ENCODE measurements around the gene MYEF2.
A peak's percentile ranks its signal among the peaks of the same experiment; 100 is the strongest.

The MYEF2 gene

DNA sequence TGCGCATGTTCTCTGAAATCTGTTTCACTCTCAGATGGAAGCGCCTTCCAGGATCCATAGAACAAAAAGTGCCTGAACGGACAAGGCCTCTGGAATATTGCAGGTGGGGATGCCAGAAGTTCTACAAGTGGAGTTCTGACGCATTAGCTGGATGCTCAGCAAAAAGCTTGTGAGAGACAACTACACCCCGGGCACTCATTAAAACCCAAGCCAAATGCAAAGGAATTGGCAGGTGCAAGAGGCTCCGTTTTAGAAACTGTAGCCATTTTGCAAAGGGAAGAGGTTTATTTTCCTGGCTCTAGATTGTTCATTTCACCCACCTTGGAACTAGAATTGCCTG is 92.5 kb downstream of the MYEF2 start:
- Histone ChIP-seq H3K36me3 (no peaks in the 10 kb centered on the region), H3K9me3 (no peaks in the 10 kb centered on the region), H3K27me3 (no peaks in the 10 kb centered on the region), H3K4me1 (no peaks in the 10 kb centered on the region), H3K4me3 (ENCODE audit: low read depth, low read length) (no peak overlapping the region)
- DNase-seq = no peak
- TF ChIP-seq, protein P1, sequence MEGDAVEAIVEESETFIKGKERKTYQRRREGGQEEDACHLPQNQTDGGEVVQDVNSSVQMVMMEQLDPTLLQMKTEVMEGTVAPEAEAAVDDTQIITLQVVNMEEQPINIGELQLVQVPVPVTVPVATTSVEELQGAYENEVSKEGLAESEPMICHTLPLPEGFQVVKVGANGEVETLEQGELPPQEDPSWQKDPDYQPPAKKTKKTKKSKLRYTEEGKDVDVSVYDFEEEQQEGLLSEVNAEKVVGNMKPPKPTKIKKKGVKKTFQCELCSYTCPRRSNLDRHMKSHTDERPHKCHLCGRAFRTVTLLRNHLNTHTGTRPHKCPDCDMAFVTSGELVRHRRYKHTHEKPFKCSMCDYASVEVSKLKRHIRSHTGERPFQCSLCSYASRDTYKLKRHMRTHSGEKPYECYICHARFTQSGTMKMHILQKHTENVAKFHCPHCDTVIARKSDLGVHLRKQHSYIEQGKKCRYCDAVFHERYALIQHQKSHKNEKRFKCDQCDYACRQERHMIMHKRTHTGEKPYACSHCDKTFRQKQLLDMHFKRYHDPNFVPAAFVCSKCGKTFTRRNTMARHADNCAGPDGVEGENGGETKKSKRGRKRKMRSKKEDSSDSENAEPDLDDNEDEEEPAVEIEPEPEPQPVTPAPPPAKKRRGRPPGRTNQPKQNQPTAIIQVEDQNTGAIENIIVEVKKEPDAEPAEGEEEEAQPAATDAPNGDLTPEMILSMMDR (IDR thresholded peaks at IDR 0.05; ENCODE audit: low read depth, low read length) = no peak

DNA sequence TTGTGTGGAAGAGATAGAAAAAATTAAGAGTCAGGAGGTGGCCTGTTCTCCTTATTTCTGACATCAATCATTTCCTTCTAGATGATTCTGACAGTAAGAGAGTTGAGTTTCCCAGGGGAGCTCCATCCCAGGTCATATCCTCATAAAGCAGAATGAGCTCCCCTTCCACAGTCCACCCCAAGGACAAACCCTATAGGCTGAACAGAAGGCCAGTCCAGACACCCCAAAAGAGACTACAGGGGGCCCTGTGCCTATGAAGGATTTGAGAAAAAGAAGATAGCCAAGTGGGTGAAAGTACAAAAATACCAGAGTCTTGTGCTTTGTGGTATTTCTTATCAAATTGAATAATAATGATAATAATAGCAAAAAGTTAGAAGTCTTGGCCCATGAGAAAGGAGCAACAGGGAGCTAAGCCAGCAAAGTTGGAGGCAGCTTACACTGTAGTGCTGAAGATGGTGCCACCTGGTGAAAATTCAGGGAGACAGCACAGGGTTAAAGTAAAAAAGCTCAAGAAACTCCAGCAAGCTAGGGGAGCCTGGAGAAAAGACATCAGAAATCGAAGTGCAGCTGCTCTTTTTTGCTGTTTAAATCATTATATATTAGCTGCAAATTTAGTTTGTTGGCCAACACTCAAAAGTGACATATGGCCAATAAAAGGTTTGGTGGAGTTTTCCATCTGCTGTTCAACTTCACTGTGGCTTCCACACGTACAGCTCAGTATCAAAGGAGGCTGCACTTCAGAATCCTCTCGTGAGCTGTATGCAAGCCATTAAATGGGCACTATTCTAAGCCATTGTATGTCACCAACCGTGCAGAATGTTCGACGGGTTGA is 93.1 kb downstream of the MYEF2 start:
- no peaks in the 10 kb centered on the region for H3K36me3 ChIP-seq
- DNase-seq = peak; percentile 38
- TF ChIP-seq, protein P1 (IDR thresholded peaks at IDR 0.05; ENCODE audit: low read depth, low read length) = peak; percentile 82
- H3K9me3 ChIP-seq = no peaks in the 10 kb centered on the region
- no peak overlapping the region for H3K4me3 ChIP-seq (ENCODE audit: low read depth, low read length)
- no peaks in the 10 kb centered on the region for H3K27me3 ChIP-seq
- peaks cover 4% of the 10 kb centered on the region; the same call in 1 of the 2 replicates for H3K4me1 ChIP-seq

Data from BE2C (cell line).